ENCODE data around the gene SHC1.

SHC1 gene

GRCh38 chr1:154944401-154945159 lies 26.0 kb downstream of the SHC1 start:
- no peaks in the 10 kb centered on the region for H3K27me3 ChIP-seq (ENCODE audit: insufficient read depth, poor library complexity, severe bottlenecking)
- no peaks in the 10 kb centered on the region for H3K36me3 ChIP-seq (ENCODE audit: low read depth)
- H3K4me1 ChIP-seq (ENCODE audit: insufficient read depth, poor library complexity, severe bottlenecking): no peaks in the 10 kb centered on the region
- H3K27ac ChIP-seq (ENCODE audit: poor library complexity, severe bottlenecking): no peak overlapping the region
- DNase-seq (ENCODE audit: low spot score) (no peak), ATAC-seq (ENCODE audit: low read depth) (no peak)
- no peaks in the 10 kb centered on the region for H3K9me3 ChIP-seq (ENCODE audit: severe bottlenecking)
- TF ChIP-seq CTCF (IDR thresholded peaks at IDR 0.05; ENCODE audit: poor library complexity, severe bottlenecking): no peak
- H3K4me3 ChIP-seq (ENCODE audit: severe bottlenecking): no peak overlapping the region

- no peak overlapping the region for H3K4me3 ChIP-seq (ENCODE audit: severe bottlenecking)
- H3K4me1 ChIP-seq (ENCODE audit: insufficient read depth, poor library complexity, severe bottlenecking): no peaks in the 10 kb centered on the region
- no peak overlapping the region for H3K27ac ChIP-seq (ENCODE audit: poor library complexity, severe bottlenecking)
These were observed 26.7 kb downstream of the SHC1 start for GRCh38 chr1:154943649-154944400.

GRCh38 chr1:154941333-154942013 lies 29.1 kb downstream of the SHC1 start:
- DNase-seq (ENCODE audit: low spot score): no peak
- no peak for ATAC-seq (ENCODE audit: low read depth)
- H3K27me3 ChIP-seq (ENCODE audit: insufficient read depth, poor library complexity, severe bottlenecking): no peaks in the 10 kb centered on the region
- TF ChIP-seq CTCF (IDR thresholded peaks at IDR 0.05; ENCODE audit: poor library complexity, severe bottlenecking): no peak
- peaks cover 8% of the 10 kb centered on the region for H3K4me1 ChIP-seq (ENCODE audit: insufficient read depth, poor library complexity, severe bottlenecking)
- no peaks in the 10 kb centered on the region for H3K9me3 ChIP-seq (ENCODE audit: severe bottlenecking)
- no peaks in the 10 kb centered on the region for H3K36me3 ChIP-seq (ENCODE audit: low read depth)
- no peak overlapping the region for H3K4me3 ChIP-seq (ENCODE audit: severe bottlenecking)
- no peak overlapping the region for H3K27ac ChIP-seq (ENCODE audit: poor library complexity, severe bottlenecking)

More at GRCh38 chr1:154943649-154944400, 26.7 kb downstream of the SHC1 start:
- TF ChIP-seq CTCF (IDR thresholded peaks at IDR 0.05; ENCODE audit: poor library complexity, severe bottlenecking): peak; percentile 92
- H3K27me3 ChIP-seq (ENCODE audit: insufficient read depth, poor library complexity, severe bottlenecking): no peaks in the 10 kb centered on the region
- H3K9me3 ChIP-seq (ENCODE audit: severe bottlenecking): no peaks in the 10 kb centered on the region
- H3K36me3 ChIP-seq (ENCODE audit: low read depth): no peaks in the 10 kb centered on the region
- DNase-seq (ENCODE audit: low spot score) (no peak), ATAC-seq (ENCODE audit: low read depth) (peak; percentile 67; the same call in 2 of the 3 replicates)

DNA sequence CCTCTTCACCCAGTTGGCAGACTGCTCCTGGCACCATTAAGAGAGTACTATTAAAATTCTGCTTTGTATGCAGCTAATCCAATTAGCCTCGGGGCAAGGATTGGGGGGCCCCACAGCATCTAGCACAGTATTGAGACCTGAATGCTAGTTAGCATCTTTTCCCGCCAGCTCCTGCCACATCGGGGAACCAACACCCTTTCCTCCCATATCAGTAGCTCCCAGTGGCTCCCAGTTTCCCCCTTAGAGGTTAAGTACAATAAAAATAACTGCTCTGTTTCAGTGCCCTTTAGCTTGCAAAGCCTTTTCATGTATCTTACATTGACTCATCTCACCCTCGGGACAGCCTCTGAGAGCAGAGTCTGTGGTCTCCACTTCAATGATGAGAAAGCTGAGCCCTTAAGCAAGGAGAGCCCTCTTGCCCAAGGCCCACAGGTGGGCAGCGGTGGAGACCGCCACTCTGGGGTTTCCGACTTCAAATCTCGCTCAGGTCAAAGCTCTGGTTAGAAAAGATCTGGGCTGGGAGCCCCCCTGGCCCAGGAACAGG lies 29.8 kb downstream of the SHC1 start:
- Histone ChIP-seq H3K9me3 (ENCODE audit: severe bottlenecking) (no peaks in the 10 kb centered on the region), H3K4me3 (ENCODE audit: severe bottlenecking) (no peak overlapping the region), H3K27me3 (ENCODE audit: insufficient read depth, poor library complexity, severe bottlenecking) (no peaks in the 10 kb centered on the region), H3K36me3 (ENCODE audit: low read depth) (no peaks in the 10 kb centered on the region), H3K4me1 (ENCODE audit: insufficient read depth, poor library complexity, severe bottlenecking) (peaks cover 12% of the 10 kb centered on the region), H3K27ac (ENCODE audit: poor library complexity, severe bottlenecking) (no peak overlapping the region)
- DNase-seq (ENCODE audit: low spot score) (no peak), ATAC-seq (ENCODE audit: low read depth) (no peak)
- TF ChIP-seq CTCF (IDR thresholded peaks at IDR 0.05; ENCODE audit: poor library complexity, severe bottlenecking): no peak

Measured in RWPE2 (cell line).